ENCODE results near the gene SEZ6L2. TPM values are rescaled to one million over a fixed set of nuclear protein-coding genes. Genes with fewer than 3 reads are reported as not detected.

Gene SEZ6L2
- total RNA-seq, 1 experiment from 2014 or later = 46.5 TPM

- TF ChIP-seq CTCF (conservative IDR thresholded peaks at IDR 0.05) (no peak), EZH2 (IDR thresholded peaks at IDR 0.05; ENCODE audit: low read depth) (no peak)
- Histone ChIP-seq H3K4me3 (peak within 1 kb of the TSS; percentile 84), H3K4me1 (replicated peaks; ENCODE audit: insufficient read depth) (peaks cover 23% of the 10 kb centered on the region), H3K36me3 (ENCODE audit: low read depth) (0 out of 2 replicates have a peak, but pooled peaks cover 5% of the 10 kb centered on the region), H3K9me2 (ENCODE audit: insufficient read depth) (no peaks in the 10 kb centered on the region), H3F3A (ENCODE audit: insufficient read depth, low read depth) (peaks cover 22% of the 10 kb centered on the region; the same call in 1 of the 2 replicates), H3K79me2 (ENCODE audit: low read depth) (peaks cover 38% of the 10 kb centered on the region), H3K4me2 (peak within 1 kb of the TSS; percentile 99), H3K9me3 (ENCODE audit: insufficient read depth, low read depth) (no peaks in the 10 kb centered on the region), H3K27ac (peak within 1 kb of the TSS; percentile 46), H3K27me3 (ENCODE audit: insufficient read depth, low read depth) (no peaks in the 10 kb centered on the region), H2AFZ (peak within 1 kb of the TSS; percentile 97), H4K20me1 (ENCODE audit: insufficient read depth) (no peaks in the 10 kb centered on the region; the same call in 1 of the 2 replicates)
- BruUV-seq (replicated peaks) = TSS peak; percentile 72
- peak; percentile 70 to 97 for DNase-seq
- POLR2A ChIA-PET (ENCODE audit: unreplicated experiment) = interaction anchor here (0.5 to 1.7 kb wide), 3 partner anchors 48 to 1401 kb away, joined by 10 to 22 read pairs (median 22); partner anchors contain the start of gene TAOK2
- CTCF ChIA-PET = interaction anchor here (0.5 to 1.0 kb wide), 7 partner anchors 18 to 920 kb away, joined by 3 to 14 read pairs (median 4); no protein-coding TSS in a partner anchor
- intact Hi-C loops (cut with micrococcal nuclease; ENCODE audit: unreplicated experiment) = loop anchor here (1.0 to 5.0 kb wide), 4 partner anchors 18 to 71 kb away; partner anchors contain the start of genes HIRIP3, INO80E and TAOK2
Measured at GRCh38 chr16:29925781-29926710, 26.7 kb upstream of the SEZ6L2 start, which contains the start of gene KCTD13. Gene KCTD13 (minus strand): TSS chr16:29926226. CDS start chr16:29926033, 193 bp downstream.

GRCh38 chr16:29925105-29925756 is 25.9 kb upstream of the SEZ6L2 start:
- peaks cover 41% of the 10 kb centered on the region for H3K79me2 ChIP-seq (ENCODE audit: low read depth)
- TF ChIP-seq EZH2 (IDR thresholded peaks at IDR 0.05; ENCODE audit: low read depth) = no peak
- no peak for TF ChIP-seq CTCF (conservative IDR thresholded peaks at IDR 0.05)
- 0 out of 2 replicates have a peak, but pooled peaks cover 8% of the 10 kb centered on the region for H3K36me3 ChIP-seq (ENCODE audit: low read depth)
- H3K4me3 ChIP-seq = peak overlapping the region; percentile 84
- intact Hi-C loops (cut with micrococcal nuclease; ENCODE audit: unreplicated experiment) = loop anchor here (5.0 kb wide), 1 partner anchor 72 kb away; the partner anchor contains the start of genes HIRIP3 and INO80E
- no peaks in the 10 kb centered on the region for H3K9me2 ChIP-seq (ENCODE audit: insufficient read depth)
- H2AFZ ChIP-seq = peak overlapping the region; percentile 97
- no peaks in the 10 kb centered on the region for H3K9me3 ChIP-seq (ENCODE audit: insufficient read depth, low read depth)
- DNase-seq = no peak
- CTCF ChIA-PET = interaction anchor here (0.5 to 1.0 kb wide), 3 partner anchors 19 to 75 kb away, joined by 3 to 14 read pairs (median 4); no protein-coding TSS in a partner anchor
- no peak overlapping the region; the same call in 1 of the 2 replicates for H3K27ac ChIP-seq
- H3K4me1 ChIP-seq (replicated peaks; ENCODE audit: insufficient read depth) = peaks cover 23% of the 10 kb centered on the region
- BruUV-seq (replicated peaks) = TSS peak; percentile 48
- no peaks in the 10 kb centered on the region for H3K27me3 ChIP-seq (ENCODE audit: insufficient read depth, low read depth)
- POLR2A ChIA-PET (ENCODE audit: unreplicated experiment) = interaction anchor here (1.7 kb wide), 1 partner anchor 49 kb away, joined by 22 read pairs; the partner anchor contains the start of gene TAOK2
- peaks cover under 1% of the 10 kb centered on the region; the same call in 1 of the 2 replicates for H4K20me1 ChIP-seq (ENCODE audit: insufficient read depth)
- peak overlapping the region; percentile 99 for H3K4me2 ChIP-seq
- peaks cover 22% of the 10 kb centered on the region; the same call in 1 of the 2 replicates for H3F3A ChIP-seq (ENCODE audit: insufficient read depth, low read depth)

Data from PC-9 (cell line).